Liver (tissue), 3 donors: ENCODE measurements around the gene FBXO4.

ENCODE experiments used
- ATF3 ChIP-seq: IDR thresholded peaks from 2 replicates; pipeline ENCODE4 v1.6.1; 2016; ENCODE audit warnings: antibody characterized with exemption
- CTCF ChIP-seq: fragments of 150-350 bp; IDR thresholded peaks from 2 replicates; pipeline ENCODE4 v1.5.1; 2017; ENCODE audit warnings: improper control_type of control experiment, low read depth, low read length; ENCODE audit not compliant: missing input control
- EGR1 ChIP-seq, 2 donors: IDR thresholded peaks; 2 replicates each; pipeline ENCODE4 v1.6.1; 2016 to 2018; ENCODE audit warnings: antibody characterized with exemption in 2 of 2, low read depth in 2 of 2
- FOXA1 ChIP-seq: IDR thresholded peaks from 2 replicates; pipeline ENCODE4 v1.6.1; 2016; ENCODE audit warnings: antibody characterized with exemption
- HNF4A ChIP-seq, 2 donors: conservative IDR thresholded peaks; 2 replicates each; pipeline ENCODE4 v1.6.1; 2016; ENCODE audit warnings: antibody characterized with exemption in 2 of 2, mild to moderate bottlenecking in 2 of 2
- JUND ChIP-seq, 2 donors: IDR thresholded peaks; 2 replicates each; pipeline ENCODE4 v1.6.1; 2016; ENCODE audit warnings: antibody characterized with exemption in 2 of 2
- MAX ChIP-seq: IDR thresholded peaks from 2 replicates; pipeline ENCODE4 v1.6.1; 2016; ENCODE audit warnings: antibody characterized with exemption
- RAD21 ChIP-seq, 2 donors: IDR thresholded peaks; 2 replicates each; pipeline ENCODE4 v1.6.1; 2016; ENCODE audit warnings: antibody characterized with exemption in 2 of 2, mild to moderate bottlenecking in 2 of 2
- REST ChIP-seq: IDR thresholded peaks from 2 replicates; pipeline ENCODE4 v1.6.1; 2016; ENCODE audit warnings: antibody characterized with exemption, mild to moderate bottlenecking
- SP1 ChIP-seq: IDR thresholded peaks from 2 replicates; pipeline ENCODE4 v1.6.1; 2018; ENCODE audit warnings: antibody characterized with exemption, mild to moderate bottlenecking
- TAF1 ChIP-seq: conservative IDR thresholded peaks from 2 replicates; pipeline ENCODE4 v1.6.1; 2016; ENCODE audit warnings: antibody characterized with exemption, mild to moderate bottlenecking
- YY1 ChIP-seq: IDR thresholded peaks from 2 replicates; pipeline ENCODE4 v1.6.1; 2016; ENCODE audit warnings: antibody characterized with exemption, mild to moderate bottlenecking
- ZBTB33 ChIP-seq: IDR thresholded peaks from 2 replicates; pipeline ENCODE4 v1.6.1; 2016; ENCODE audit warnings: antibody characterized with exemption
- donor health status: healthy.
- donor health status: healthy.

GRCh38 chr5:41962491-41962890 is 37.4 kb downstream of the FBXO4 start:
- TF ChIP-seq CTCF (no peak), TAF1 (no peak), ATF3 (no peak), MAX (no peak), FOXA1 (no peak), REST (no peak), HNF4A (conservative IDR thresholded peaks at IDR 0.05) (no peak), JUND (IDR thresholded peaks at IDR 0.05) (no peak), YY1 (no peak), EGR1 (IDR thresholded peaks at IDR 0.05; ENCODE audit: low read depth in 2 of 2) (no peak), SP1 (no peak), RAD21 (IDR thresholded peaks at IDR 0.05) (no peak), ZBTB33 (no peak)
